DMS53 (cell line): ENCODE measurements around the gene SULF2.

ENCODE experiments used
- DNase-seq: peaks from one replicate; lab custom pipeline; 2025; lab: John Stamatoyannopoulos, UW

SULF2 gene

DNA sequence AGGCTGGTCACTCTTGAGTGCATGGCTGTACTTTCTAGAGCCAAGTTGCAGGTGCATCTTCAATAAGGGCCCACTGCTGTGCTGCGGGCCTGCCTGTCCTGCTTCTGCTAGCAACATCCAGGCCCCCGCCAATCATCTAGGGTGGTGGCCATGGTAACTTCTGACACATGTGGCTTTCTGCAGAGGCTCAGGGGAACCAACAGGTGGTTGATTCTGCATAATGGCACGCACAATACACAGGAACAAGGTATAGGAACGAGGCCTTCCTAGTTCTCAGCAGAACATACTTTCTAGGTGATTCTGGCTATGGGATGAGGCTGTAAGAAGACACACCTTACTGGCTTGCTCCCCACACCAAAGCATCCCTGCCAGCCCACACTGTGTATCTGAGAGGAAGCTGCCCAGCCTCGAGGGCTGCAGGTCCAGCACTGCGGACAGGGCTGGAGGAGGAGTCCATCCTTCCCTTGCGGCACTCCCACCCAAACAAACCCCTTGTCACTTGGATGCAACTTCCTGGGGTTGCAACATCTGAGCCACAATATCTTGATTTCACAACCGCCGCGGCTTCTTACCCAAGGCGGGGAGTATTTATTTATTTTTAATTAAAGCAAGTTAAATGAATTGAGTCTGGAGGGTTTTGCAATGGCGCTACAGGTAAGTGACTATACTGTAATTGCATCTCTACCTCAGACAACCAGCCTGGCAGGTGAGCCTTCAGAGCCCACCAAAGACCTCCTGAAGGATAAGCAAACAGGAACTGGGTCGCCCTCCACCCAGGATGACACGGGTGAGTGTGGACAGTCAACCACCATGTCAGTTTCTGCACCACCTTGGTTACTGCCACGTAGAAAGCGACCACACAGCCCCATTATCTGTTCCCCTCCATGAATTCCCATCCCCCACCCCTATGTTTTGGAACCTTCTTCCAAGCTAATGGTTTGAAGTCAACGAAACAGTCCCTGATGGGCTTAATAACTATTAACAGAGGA, 49.6 kb downstream of the SULF2 start:
- no peak for DNase-seq

DNA sequence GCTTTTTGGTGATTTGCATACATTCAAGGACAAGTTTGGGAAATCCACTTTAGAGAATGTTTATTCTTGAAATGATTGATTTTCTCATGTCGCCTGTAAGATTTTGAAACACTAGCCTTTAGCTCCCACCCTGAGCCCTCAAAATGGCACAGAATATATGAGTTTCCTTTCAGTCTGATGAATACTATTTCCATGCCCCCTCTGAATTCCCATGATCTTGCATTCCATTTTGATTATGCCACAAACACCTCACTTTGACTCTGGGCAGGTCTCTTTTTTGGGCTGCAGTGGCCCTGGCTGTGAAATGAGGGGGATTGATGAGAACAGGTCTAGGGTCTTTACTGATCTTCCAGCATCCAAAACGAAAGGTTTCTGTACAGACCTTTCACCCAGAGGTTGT, 50.4 kb downstream of the SULF2 start:
- DNase-seq: no peak

DNA sequence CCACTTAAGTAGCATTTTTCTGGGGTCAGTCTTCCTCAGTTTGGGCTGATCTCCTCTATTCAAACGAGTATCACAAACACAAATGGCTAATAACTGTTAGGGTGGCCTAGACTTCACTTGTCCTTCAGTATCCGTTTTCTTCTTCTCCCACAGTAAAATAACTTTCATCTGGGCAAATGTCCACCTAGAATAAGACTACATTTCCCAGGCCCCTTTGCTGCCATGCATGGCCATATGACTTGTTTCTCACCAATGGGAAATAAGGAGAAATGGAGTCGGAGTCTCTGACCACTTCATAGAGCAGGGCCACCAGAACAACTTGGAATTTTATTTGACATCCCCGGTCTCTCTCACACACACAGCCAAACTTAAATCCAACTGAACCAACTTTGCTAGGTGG, 51.4 kb downstream of the SULF2 start:
- DNase-seq: no peak

DNA sequence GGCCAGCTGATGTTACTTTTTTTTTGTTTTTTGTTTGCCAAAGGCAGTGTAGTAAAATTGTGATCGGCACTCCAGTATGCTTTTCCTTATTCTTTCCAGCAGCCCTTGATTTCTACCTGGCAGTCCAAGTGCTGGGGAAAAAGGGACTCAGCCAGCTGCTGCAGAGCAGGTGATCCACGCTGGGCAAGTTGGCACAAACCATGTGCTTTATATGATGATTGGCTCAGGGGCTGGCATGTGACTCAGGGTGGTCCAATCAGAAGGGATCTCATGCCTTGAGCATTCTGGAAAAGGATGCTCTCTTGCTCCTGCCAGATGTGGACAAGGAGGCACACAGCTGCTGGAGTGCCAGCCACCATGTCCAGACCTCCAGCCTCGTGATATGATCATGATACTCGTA, 54.5 kb downstream of the SULF2 start:
- DNase-seq: no peak

DNA sequence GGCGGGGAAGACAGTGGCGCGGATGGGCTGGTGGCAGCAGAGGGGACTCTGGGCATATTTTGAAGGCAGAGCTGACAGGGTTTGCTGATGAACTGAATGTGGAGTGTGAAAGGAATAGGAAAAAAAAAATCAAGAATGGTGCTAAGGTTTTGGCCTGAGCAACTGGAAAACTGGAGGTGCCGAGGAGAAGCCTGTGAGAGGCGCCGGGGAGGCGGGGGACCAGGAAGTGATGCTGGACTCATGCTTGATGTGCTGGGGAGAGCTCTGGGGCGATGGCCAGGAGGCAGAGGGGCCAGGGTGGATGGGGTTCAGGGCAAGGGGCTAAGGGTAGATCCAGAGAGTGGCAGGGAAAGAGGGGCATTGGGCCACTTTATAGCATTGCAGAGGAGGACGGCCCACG, 55.8 kb downstream of the SULF2 start:
- DNase-seq: no peak

DNA sequence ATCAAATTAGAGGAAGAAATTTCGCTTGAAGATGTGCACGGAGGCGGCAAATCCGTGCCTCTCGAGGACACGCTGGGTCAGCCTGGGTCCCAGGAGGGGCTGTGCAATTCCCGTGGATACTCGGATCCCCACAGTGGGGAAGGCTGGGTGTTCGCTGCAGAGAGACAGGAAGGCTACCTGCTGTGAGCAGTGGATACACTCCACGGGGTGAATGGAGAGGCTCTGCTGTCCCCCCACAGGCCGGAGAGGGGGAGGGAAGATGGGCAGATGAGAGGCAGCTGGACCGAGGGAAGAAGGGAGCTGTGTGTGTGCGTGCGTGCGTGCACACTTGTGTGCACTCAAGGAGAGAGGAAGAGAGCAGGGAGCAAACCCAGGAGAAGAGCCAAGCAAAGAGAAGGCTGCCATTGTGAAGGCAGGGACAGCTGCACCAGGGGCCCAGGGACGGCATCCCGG, 57.3 kb downstream of the SULF2 start:
- DNase-seq: no peak

DNA sequence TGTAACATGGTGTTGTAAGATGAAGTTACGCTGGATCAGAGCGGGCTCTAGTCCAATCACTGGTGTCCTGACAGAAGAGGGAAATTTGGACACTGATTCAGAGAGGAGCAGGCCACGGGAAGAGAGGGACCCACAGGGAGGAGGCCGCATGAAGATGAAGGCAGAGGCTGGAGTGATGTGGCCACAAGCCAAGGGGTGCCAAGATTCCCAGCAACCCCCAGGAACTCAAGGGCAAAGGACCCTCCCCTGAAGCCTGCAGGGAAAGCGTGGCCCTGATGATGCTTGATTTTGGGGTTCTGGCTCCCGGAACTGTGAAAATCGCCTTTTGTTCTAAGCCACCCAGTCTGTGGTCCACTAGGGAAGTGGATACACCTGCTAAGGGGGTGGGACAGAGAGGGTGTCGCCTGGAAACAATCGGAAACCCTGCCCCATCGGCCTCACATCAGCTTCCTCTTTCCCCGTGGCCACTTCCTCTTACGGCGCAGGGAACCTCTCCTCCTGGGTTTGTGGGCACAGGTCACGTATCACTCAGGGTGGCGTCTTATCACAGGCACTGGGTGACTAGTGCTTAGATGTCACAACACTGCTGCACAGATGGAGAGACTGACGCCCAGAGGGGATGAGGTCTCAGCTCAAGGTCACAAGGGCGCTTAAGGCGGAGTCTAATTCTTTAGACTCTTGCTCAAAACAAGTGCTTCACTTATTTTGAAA, 58.0 kb downstream of the SULF2 start:
- DNase-seq: no peak

DNA sequence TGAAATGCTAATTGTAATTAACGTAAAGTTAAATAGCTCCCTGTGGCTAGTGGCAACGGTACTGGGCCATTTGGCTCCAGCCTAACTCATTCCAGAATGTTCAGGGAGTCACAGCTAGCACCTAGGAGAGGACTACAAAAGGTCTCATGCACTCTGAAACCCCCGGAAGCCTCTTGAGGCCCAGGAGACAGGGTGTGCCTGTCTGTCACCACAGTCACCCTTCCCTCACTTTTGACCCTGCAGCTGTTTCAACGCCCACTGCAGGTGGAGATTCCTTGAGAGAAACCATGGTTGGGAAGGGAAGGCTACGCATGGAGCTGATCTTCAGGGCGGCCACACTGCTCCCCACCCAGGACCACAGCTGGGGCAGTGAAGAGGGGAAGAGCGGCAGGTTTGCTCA, 58.6 kb downstream of the SULF2 start:
- DNase-seq: no peak

DNA sequence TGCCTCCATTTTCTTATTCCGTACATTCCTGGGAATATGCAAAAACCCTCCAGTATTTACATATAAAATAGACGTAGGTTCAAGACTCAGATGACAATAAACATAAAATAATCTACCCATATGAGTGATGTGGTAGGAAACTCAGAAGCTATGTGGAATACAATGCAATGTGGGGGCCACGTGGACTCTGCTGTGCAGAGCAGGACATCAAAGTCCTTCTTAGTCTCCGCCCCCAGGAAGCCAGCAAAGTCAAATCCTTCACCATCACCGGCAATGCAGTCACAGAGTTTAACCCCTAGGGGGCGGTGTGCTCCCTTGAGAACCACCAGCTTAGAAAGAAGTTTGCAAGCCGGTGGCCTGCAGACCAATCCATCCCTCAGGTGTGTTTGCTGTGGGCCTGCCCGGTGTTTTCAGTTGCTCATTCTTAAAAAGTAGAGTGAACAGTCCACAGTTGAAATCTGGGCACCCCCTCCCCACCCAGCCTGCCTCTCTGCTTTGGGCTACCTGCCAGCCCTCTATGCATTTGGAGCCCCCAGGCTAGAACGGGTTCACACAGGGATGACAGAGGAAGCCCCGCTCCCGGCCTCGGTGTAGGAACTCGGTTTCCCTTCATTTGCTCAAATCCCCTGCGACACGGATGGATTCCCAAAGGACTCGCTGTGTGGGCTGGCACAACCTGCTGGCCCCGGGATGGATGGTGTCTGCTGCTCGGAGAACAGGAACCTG, 59.9 kb downstream of the SULF2 start:
- DNase-seq: peak; percentile 72

DNA sequence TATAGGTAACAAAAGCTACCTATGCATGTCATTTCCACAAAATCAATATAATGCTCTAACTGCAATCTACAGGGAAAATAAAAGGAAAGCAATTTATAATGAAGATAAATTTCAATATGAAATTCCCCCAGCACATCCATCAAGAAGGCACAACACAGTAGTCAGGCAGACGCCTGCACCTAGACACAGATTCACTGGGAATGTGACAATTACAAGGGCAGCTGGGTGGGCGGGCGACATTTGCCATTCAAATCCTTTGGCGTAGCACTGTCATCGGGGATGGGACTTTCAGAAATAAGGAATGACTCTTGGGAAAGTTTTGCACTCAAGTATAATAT, 60.4 kb downstream of the SULF2 start:
- no peak for DNase-seq

DNA sequence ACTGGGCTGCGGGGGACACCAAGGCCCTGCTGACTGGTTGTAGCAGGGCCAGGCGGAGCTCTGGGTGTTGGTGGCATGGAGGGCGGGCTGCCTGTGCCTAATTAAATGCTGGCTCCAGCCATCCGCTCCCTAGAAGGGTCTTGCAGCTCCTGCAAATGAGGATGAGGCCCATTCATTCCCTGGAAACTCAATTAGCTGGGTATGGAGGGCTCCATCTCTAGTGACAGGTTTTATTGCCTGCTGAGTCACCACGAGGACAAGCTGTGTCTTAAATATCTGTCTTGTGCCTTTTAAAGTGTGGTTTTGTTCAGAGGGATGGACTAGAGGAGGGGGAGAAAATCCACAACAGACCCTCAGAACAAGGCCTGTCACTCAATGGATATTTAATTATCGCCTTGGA, 60.9 kb downstream of the SULF2 start:
- no peak for DNase-seq

DNA sequence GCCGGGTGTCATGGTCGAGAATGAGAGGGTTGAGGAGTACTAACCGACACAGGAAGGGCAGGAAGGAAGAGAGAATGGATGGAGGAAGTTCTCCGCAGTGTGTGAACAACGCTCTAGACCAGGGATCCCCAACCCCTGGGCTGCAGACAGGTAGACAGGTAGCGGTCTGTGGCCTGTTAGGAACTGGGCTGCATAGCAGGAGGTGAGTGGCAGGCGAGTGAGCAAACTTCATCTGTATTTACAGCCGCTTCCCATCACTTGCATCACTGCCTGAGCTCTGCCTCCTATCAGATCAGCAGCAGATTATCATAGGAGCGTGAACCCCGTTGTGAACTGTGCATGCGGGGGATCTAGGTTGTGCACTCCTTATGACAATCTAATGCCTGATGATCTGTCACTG, 62.0 kb downstream of the SULF2 start:
- no peak for DNase-seq

DNA sequence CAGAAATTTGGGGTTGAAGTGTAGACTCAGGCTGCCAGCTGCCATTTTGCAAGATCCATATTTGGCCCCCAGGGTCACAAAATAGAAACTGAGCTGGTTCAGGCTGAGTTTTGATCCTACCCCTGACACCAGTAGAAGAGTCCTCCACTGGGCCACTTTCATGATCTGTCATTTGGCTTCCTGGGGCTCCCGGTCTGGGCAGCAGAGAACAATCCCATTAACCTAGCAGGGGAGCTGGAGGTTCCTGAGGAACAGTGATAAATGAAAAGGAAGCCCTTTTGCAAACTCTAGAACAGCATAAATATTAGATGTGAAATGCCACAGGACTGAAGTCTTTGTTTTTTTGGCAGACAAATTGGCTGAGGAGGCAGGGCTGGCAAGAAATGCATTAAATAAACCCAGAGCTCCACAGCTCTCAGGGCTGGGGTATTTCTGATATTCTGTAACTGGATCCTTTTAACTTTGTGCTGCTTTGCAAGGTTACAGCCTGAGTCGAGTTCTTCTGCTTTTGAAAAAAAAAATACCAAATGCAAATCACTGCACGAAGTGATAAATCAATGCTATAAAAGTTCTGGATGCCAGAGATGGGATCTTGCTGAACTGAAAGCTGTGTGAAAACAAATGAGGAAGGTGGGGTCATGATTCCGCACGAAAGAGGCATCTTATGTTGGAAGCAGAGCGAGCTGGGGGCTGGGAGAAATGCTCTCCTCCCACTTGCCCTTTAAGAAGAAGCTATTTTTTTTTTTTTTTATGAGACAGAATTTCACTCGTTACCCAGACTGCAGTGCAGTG, 64.4 kb downstream of the SULF2 start:
- DNase-seq: no peak

DNA sequence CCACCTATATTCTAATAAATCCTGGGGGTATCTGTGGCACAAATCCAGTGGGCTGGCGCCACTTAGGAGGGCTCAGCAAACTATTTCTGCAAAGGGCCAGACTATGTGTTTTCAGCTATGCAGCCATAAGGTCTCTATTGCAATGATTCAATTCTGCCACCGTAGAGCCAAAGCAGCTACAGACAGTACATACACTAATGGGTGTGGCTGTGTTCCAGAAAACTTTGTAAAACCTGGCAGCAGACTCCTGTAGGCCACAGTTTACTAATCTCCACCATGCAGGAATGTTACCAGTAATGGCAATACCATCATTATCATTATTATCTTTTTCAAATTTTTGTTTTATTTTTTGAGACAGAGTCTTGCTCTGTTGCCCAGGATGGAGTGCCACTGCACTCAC, 65.7 kb downstream of the SULF2 start:
- no peak for DNase-seq

DNA sequence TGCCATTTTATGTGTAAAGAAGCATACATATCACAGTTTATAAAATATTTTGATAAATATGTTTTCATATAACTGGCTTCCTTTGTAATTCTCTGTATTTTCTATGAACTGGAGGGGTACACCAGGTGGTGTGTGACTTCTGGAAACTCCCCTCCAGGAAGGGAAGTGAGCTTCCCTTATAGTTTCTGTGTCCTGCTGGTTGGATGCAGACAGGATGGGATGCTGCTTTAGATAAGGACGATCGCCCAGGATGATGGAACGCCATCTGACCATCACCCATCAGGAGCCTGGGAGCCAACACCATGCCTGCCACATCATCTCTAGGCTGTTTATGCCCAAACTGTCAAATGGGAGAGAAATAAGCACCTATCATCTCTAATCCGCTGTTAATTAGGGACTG, 66.1 kb downstream of the SULF2 start:
- DNase-seq: no peak

DNA sequence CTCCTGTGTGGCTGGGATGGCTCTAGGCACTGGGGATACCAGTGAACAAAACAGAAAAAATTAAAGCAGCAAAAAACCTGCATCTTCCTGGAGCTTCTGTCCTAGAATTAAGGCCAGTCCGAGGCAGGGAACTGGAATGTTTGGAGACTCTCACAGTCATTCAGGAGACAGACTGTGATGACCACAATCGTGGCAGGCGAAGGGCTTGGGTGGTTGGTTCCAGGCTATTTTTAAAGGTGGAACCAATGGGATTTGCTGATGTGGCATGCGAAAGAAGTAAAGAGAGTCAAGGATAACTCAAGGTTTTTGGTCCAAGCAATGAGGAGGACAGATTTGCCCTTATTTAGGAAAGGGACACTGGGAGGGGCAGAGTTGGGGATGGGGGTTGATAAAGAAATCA, 66.9 kb downstream of the SULF2 start:
- no peak for DNase-seq

DNA sequence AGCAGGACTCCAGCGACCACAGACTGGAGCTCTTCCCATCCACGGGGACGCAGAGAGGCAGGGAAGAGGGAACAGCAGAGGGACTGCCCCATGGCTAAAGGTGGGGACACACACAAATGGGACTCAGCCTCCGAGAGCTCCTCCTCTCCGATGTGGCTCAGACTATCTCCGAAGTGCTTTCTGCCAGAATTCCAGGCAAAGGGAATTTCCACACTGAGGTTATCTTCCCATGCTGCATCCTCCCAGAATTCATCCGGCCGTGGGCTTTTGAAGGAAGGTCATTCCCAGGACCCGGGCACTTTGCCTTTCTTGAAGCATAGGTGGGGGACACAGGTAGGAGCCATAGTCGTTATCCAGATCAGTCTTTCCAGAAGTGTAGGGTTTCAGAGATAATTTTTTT, 67.9 kb downstream of the SULF2 start:
- DNase-seq: no peak

DNA sequence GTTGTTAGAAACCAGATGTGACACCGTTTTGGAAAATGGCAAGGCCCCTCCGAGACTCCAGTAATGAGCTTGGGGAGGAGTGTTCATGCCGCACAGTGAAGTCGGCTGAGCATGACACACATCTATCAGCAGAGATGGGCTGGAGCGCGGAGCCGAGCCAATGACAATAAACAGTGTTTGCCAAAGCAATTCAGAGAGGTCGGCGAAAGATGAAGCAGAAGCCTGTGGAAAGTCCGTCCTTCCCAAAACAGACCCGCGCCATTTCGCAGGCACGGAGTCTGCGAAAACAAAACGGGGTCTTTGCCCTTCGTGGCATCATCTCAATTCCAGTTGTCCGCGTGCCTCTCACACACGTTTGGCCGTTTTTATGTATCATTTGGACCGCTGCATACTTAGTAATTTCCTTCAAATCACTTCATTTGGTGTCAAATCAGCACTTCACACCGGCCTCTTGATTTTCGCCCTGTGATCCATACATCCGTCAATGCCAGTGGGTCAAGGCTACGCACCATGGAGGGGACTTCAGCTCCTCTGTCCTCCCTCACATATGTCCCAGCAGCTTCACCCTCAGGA, 71.3 kb downstream of the SULF2 start:
- peak; percentile 16 for DNase-seq

DNA sequence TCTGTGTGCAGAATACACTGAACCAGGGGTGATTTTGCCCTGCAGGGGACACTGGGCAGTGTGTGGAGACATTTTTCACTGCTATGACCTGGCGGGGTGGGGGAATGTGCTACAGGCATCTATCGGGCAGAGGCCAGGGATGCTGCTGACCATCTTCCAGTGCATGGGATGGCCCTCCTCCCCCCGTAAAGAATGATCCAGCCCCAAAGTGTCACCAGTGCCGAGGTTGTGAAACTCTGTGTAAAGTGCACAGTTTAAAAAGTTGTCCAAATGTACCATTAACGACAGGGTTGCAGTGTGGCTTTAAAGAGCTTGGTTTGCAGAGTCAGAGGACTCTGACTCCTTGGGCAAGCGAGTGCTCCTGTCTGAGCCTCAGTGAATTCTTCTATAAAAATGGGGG, 72.1 kb downstream of the SULF2 start:
- DNase-seq: no peak

DNA sequence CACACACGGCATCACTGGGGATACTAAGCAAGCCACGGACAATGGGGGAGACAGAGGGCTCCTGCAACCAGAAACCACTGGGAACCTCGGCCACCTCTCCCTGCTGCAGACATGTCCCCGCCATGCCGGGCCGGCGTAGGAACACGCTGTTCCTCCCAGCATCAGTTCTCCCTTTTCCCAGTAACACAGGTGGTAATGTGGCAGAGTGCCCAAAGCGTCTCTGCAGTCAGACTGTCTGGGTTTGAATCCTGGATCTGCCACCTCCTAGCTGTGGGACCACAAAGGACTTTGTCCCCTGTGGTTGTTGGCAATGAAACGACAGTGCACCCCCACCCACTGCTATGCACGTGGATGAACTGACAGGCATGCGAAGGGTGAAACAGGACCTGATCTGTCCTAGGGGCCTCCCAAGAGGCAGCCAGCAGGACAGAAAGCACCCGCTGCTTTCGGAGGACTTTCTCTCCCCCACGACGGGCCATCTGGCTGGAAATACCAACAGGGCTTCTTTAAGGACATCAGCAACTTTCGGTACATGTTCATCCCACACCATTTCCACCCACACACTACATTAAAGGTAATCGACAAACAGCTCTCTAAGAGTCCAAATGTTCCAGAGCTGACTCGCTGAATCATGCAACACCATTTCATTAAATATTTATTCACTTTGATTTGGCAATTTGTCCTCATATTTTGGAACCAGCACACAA, 74.1 kb downstream of the SULF2 start:
- no peak for DNase-seq

DNA sequence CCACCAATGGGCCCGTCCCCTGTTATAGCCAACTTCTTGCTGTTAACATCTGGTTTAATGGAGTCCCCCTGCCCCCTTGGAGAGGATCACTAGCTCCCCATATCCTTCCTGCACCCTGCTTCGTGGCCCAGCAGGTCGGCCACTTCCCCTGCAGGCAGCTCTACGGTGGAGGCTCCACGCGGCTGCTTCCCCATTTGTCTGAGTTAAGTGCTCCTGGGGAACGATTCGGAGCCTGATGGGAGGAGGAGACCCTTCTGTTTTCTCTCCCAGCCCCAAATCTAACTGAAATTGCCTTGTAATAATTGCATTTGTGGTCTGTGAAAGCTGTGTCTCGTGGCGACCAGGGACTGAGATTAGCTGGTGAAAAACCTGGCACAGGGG, 74.6 kb downstream of the SULF2 start:
- DNase-seq: no peak
